GM12873 (cell line): Measurements from ENCODE around the gene ZC3HAV1.

ENCODE experiments used
- TF ChIP-seq, protein P1 (sequence below): IDR thresholded peaks from 2 replicates; pipeline ENCODE4 v1.5.1; 2012; ENCODE audit warnings: low read depth, mild to moderate bottlenecking, moderate library complexity, low read length, control low read depth; ENCODE audit not compliant: insufficient read depth; ENCODE audit errors: missing control alignments

ZC3HAV1 gene

DNA sequence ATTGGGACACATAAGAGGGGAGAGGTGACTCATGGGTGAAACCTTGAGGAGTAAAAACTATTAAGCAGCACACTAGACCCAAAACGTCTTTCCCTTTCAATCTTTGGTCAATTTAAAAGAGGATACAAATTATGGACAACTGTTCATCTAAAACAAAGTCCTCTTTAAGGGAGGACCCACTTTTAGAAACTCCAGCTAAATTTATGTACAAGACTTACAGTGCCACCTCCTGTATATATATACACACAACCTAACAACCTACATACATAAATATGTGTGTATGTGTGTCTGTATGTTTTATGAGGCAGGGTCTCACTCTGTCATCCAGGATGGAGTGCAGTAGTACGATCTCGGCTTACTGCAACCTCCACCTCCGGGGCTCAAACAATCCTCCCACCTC is 18.1 kb upstream of the ZC3HAV1 start:
- TF ChIP-seq, protein P1, sequence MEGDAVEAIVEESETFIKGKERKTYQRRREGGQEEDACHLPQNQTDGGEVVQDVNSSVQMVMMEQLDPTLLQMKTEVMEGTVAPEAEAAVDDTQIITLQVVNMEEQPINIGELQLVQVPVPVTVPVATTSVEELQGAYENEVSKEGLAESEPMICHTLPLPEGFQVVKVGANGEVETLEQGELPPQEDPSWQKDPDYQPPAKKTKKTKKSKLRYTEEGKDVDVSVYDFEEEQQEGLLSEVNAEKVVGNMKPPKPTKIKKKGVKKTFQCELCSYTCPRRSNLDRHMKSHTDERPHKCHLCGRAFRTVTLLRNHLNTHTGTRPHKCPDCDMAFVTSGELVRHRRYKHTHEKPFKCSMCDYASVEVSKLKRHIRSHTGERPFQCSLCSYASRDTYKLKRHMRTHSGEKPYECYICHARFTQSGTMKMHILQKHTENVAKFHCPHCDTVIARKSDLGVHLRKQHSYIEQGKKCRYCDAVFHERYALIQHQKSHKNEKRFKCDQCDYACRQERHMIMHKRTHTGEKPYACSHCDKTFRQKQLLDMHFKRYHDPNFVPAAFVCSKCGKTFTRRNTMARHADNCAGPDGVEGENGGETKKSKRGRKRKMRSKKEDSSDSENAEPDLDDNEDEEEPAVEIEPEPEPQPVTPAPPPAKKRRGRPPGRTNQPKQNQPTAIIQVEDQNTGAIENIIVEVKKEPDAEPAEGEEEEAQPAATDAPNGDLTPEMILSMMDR = no peak

DNA sequence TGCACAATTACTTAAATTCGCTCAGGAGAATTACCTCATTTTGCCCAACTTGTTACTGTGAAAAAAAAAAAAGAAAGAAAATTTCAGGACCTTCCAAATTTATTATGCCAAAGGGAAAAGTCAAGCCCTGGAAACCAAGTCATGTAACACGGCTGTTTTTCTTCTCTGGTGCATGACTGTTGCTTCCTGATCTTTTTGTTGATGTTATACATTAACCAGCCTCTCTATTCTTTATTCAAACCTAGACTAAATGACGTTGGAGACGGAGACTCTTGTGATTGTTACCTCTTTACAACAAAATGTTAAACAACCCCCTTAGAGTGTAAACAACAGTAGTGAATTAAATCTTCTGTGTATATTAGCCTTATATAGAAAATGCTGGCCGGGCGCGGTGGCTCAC is 16.1 kb upstream of the ZC3HAV1 start:
- TF ChIP-seq, protein P1 = no peak

DNA sequence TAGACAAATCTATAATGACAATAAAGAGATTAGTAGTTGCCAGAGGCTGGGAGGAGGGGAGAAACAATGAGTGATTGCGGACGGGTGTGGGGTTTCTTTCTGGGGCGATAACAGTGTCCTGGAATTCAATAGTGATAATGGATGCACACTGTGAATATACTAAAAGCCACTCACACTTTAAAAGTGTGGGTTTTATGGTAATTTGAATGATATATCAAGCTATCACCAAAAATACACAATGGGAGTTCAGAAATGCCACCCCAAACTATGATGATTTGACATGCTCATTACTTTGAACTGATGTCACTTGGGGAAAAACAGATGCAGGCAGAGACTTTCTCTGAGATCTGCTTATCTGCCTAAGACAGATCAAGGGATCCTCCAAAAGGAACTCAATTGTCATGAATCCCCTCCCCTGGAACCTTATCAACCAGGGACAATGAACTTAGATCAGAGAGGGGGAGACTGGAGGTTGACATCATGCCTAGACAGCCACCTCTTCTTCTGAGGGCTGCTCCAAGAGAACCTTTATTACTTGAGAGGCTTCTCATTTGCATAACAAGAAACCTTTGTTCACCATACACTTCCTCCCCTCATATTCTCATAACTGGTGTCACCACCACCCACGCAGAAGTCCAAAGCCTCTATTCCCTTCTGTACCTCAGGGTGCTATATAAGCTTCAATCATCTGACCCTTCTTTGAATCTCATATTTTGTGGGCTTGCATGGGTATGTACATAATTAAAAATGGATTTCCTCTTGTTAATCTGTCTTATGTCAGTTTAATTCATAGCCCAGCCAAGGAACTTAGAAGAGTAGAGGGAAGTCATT is 14.8 kb upstream of the ZC3HAV1 start:
- TF ChIP-seq, protein P1 = no peak

DNA sequence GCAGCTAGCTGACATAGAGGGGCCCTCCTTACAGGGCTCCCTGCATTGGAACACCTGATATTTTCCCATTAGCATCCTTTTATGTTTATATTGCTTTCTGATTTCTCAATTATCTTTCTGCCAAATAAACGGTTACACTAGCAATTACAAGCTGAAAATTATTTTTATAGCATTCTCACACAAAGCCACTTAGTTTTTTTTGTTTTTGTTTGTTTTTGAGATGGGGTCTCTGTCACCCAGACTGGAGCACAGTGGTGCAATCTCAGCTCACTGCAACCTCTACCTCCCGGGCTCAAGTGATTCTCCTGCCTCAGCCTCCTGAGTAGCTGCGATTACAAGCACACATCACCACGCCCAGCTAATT is 9.9 kb upstream of the ZC3HAV1 start:
- TF ChIP-seq, protein P1 = no peak

DNA sequence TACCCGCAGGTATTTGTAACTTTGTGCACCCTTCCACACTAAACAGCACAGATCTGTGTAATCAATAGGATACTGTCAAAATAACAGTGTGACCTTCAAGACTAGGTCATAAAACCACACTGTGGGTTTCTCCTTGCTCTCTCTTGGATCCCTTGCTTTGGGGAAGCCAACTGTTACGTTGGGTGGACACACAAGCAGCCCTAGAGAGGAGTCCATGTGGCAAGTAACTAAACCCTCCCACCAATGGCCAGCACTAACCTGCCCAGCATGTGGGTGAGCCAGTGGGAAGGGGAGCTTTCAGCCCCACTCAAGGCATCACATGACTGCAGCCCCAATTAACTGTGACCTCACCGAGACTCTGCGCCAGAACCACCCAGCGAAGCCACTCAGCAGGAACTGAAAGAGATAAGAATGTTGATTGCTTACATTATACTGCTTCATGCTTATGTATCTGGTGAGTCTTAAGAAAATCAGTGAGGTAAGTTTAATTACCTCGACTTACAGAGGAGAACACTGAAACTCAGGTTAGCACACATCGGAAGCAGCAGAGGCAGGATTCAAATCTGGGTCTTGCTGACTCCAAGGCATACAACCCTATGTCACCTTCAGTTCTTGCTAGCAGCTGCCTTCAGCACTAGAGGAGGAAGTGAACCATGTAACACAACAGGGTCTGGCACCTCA is 9.4 kb upstream of the ZC3HAV1 start:
- TF ChIP-seq, protein P1 = no peak

DNA sequence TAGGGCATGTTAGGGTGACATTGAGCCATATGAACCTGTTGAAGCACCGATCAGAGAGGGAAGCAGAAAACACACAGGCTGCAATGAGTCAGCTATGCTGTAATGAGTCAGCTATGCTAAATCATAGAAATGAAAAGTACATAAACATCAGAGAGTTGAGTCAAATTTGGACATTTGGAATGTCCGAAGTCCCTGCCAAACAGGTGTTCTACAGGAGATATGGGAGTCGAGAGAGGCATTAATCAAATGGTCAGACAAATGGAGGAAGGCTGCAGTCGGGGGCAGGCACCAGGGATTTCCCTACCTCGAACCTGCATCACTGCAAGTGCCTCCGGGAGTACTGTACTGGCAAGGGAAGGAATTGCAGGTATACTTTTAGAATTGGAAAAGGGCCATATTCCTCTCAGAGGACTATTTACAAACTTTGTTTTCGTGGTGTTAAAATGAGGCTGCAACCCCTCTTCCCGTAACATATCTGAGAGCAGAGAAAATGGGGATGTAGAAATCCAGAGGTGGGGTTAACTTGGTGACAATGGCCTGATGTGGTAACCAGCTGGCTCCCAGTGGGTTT is 8.8 kb upstream of the ZC3HAV1 start:
- TF ChIP-seq, protein P1 = peak; percentile 27

DNA sequence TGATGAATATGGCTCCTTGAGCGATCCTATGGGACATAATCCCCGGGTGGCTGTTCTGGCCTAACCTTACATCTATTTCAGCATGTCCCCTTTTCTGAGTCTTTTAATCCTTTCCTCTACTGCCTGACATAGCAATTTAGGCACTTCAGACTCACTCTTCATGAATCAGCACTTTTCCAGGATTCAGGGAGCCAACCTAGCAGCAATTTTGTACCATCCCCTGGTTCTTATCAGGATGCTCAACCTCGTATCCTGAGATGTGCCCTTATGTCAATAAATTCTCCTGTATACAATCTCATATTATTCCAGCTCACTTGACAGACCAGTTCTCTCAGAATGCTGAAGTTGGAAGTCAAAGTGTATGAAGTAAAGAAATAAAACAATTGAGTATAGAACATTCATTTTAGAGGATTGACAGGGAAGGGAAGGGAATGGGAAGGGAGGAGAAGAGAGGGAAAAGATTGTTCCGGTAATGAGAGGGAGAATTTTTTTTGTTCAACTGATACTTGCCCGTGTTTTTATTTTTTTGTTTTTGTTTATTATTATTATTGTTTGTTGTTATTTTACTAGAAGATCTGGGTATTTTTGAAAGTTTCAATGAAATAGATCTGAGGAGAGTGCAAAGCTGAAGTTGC is 8.2 kb upstream of the ZC3HAV1 start:
- TF ChIP-seq, protein P1 = no peak
